Measurements from ENCODE around the gene TPPP2.

DNA sequence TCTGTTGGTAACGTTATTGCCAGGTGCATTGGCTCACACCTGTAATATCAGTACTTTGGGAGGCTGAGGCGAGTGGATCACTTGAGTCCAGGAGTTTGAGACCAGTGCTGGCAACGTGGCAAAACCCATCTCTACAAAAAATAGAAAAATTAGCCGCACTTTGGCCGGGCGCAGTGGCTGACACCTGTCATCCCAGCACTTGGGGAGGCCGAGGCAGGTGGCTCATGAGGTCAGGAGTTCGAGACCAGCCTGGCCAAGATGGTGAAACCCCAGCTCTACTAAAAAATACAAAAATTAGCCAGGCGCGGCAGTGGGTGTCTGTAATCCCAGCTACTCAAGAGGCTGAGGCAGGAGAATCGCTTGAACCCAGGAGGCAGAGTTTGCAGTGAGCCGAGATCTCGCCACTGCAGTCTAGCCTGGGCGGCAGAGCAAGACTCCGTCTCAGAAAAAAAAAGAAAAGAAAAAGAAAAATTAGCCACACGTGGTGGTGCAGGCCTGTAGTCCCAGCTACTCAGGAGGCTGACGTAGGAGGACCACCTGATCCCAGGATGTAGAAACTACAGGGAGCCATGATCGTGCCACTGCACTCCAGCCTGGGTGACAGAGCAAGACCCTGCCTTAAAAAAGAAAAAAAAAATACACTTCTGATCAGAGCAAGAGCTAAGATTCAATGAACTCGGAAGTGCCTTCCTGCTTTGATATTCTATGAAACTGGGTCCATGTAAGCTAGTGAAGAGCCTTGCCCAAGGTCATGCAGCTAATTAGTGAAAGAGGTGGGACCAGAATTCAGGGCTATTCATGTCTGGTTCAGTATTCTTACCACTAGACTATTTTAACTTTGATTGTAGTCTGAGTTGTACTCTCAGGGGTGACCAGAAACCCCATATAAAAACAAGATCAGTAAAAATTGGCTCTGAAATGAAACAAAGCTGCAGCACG lies 23.4 kb downstream of the TPPP2 start:
- no peak for TF ChIP-seq EZH2phosphoT487 (IDR thresholded peaks at IDR 0.05; ENCODE audit: borderline replicate concordance)
- TF ChIP-seq, protein P1, sequence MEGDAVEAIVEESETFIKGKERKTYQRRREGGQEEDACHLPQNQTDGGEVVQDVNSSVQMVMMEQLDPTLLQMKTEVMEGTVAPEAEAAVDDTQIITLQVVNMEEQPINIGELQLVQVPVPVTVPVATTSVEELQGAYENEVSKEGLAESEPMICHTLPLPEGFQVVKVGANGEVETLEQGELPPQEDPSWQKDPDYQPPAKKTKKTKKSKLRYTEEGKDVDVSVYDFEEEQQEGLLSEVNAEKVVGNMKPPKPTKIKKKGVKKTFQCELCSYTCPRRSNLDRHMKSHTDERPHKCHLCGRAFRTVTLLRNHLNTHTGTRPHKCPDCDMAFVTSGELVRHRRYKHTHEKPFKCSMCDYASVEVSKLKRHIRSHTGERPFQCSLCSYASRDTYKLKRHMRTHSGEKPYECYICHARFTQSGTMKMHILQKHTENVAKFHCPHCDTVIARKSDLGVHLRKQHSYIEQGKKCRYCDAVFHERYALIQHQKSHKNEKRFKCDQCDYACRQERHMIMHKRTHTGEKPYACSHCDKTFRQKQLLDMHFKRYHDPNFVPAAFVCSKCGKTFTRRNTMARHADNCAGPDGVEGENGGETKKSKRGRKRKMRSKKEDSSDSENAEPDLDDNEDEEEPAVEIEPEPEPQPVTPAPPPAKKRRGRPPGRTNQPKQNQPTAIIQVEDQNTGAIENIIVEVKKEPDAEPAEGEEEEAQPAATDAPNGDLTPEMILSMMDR (conservative IDR thresholded peaks at IDR 0.05; ENCODE audit: low read length), result no peak
